ENCODE results near the gene TMC5. TPM values are rescaled to one million over a fixed set of nuclear protein-coding genes. Genes with fewer than 3 reads are reported as not detected.
"Not testable (repeated sequence)": the region's sequence is repeated elsewhere in the genome, so short reads cannot be mapped to it uniquely, and the experiment has no call there.

The TMC5 gene
- total RNA-seq, 2 experiments from 2014 or later = not detected

DNA sequence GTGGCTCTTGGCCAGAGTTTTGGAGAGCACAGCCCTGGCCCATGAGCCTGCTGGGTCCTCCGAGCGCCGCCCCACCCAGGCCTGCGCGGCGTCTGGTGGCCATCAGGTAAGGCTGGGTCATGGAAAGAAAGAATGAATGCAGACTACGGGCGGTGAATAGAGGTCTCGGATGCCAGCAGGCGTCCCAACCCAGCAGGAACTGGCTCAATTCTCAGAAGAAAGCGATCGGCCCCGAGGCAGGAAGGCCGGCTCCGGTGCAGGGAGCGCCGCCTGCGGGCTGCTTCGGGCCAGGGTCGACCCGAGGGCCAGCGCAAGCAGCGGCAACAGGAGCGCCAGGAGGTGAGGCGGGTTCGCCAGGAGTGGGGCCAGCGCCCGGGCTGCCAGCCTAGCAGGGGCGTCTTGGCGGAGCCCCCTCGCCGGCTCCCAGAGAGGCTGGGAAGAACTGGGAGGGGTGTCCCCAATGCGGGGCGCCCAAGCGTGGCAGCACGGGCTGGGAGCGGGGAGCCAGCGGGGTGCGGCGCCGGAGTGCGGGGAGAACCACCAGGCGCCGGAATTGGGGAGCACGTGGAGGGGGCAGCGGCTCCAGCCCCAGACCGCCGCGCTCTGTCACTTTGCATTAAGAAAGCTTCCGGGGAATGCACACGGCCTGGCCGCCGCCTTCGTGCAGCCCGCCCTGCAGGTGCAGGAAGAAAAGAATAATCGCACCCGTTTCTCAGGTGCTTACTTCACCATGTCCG is 7.1 kb upstream of the TMC5 start:
- Mint-ChIP-seq H3K36me3 (ENCODE audit: low read depth) (no peaks in the 10 kb centered on the region), H3K27me3 (peaks cover 68% of the 10 kb centered on the region), H3K9me3 (peaks cover 3% of the 10 kb centered on the region), H3K27ac (no peak overlapping the region), H3K4me1 (ENCODE audit: low read depth) (peaks cover 4% of the 10 kb centered on the region), H3K4me3 (no peak overlapping the region)
- ChIA-PET CTCF (no interaction called here), POLR2A (no interaction called here)
- ATAC-seq (ENCODE audit: poor library complexity) (no peak), DNase-seq (peak in 1 of 14 experiments; percentile 11)
- H3K27me3 ChIP-seq (ENCODE audit: control insufficient read depth in 1 of 2, insufficient read depth in 2 of 2, low read length in 2 of 2) = peaks cover 15 to 34% of the 10 kb centered on the region in 2 experiments
- H3K27ac ChIP-seq (ENCODE audit: low read depth in 1 of 2, low read length in 2 of 2) = no peak overlapping the region
- intact Hi-C loops (cut with DNase I, micrococcal nuclease) = no loop called here
- peaks cover 10% of the 10 kb centered on the region for H3K4me1 ChIP-seq (ENCODE audit: insufficient read depth, low read length)
- H3K36me3 ChIP-seq (ENCODE audit: insufficient read depth, low read length) = no peaks in the 10 kb centered on the region
- H3K4me3 ChIP-seq (ENCODE audit: low read length) = peak overlapping the region; percentile 35
- TF ChIP-seq, protein P1, sequence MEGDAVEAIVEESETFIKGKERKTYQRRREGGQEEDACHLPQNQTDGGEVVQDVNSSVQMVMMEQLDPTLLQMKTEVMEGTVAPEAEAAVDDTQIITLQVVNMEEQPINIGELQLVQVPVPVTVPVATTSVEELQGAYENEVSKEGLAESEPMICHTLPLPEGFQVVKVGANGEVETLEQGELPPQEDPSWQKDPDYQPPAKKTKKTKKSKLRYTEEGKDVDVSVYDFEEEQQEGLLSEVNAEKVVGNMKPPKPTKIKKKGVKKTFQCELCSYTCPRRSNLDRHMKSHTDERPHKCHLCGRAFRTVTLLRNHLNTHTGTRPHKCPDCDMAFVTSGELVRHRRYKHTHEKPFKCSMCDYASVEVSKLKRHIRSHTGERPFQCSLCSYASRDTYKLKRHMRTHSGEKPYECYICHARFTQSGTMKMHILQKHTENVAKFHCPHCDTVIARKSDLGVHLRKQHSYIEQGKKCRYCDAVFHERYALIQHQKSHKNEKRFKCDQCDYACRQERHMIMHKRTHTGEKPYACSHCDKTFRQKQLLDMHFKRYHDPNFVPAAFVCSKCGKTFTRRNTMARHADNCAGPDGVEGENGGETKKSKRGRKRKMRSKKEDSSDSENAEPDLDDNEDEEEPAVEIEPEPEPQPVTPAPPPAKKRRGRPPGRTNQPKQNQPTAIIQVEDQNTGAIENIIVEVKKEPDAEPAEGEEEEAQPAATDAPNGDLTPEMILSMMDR (IDR thresholded peaks at IDR 0.05) = no peak
- peaks cover 10 to 16% of the 10 kb centered on the region in 2 experiments for H3K9me3 ChIP-seq (ENCODE audit: control insufficient read depth in 1 of 2, insufficient read depth in 1 of 2, low read length in 2 of 2)

DNA sequence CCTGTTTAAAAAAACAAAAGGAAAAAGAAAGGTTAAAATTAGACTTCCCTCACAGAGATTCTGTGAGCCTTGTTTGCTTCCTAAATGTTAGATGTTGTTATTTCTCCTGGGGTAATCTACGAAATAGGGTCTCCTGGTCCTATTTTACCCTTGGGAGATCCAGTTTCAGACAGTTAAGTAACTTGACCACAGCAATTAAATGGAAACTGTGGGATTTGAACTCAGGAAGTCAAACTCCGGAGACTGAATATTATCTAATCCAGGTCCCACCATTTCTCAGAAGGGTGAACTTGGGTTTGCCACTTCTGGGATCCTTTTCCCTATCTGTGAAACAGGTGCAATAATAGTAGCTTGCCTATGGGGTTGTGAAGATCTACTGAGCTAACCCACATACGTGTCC is 6.4 kb upstream of the TMC5 start:
- CTCF ChIA-PET = no interaction called here
- no peak for ATAC-seq (ENCODE audit: poor library complexity)
- peak overlapping the region; percentile 35 for H3K4me3 ChIP-seq (ENCODE audit: low read length)
- DNase-seq = no peak
- POLR2A ChIA-PET = no interaction called here
- no peaks in the 10 kb centered on the region for H3K36me3 ChIP-seq (ENCODE audit: insufficient read depth, low read length)
- Mint-ChIP-seq H3K4me1 (ENCODE audit: low read depth) (peaks cover 4% of the 10 kb centered on the region), H3K9me3 (peaks cover 3% of the 10 kb centered on the region), H3K27me3 (peaks cover 70% of the 10 kb centered on the region), H3K4me3 (no peak overlapping the region), H3K36me3 (ENCODE audit: low read depth) (no peaks in the 10 kb centered on the region), H3K27ac (no peak overlapping the region)
- intact Hi-C loops (cut with DNase I, micrococcal nuclease) = no loop called here
- no peak overlapping the region for H3K27ac ChIP-seq (ENCODE audit: low read depth in 1 of 2, low read length in 2 of 2)
- H3K27me3 ChIP-seq (ENCODE audit: control insufficient read depth in 1 of 2, insufficient read depth in 2 of 2, low read length in 2 of 2) = peaks cover 15 to 34% of the 10 kb centered on the region in 2 experiments
- TF ChIP-seq, protein P1 (IDR thresholded peaks at IDR 0.05) = no peak
- peaks cover 10% of the 10 kb centered on the region for H3K4me1 ChIP-seq (ENCODE audit: insufficient read depth, low read length)
- peaks cover 10 to 16% of the 10 kb centered on the region in 2 experiments for H3K9me3 ChIP-seq (ENCODE audit: control insufficient read depth in 1 of 2, insufficient read depth in 1 of 2, low read length in 2 of 2)

DNA sequence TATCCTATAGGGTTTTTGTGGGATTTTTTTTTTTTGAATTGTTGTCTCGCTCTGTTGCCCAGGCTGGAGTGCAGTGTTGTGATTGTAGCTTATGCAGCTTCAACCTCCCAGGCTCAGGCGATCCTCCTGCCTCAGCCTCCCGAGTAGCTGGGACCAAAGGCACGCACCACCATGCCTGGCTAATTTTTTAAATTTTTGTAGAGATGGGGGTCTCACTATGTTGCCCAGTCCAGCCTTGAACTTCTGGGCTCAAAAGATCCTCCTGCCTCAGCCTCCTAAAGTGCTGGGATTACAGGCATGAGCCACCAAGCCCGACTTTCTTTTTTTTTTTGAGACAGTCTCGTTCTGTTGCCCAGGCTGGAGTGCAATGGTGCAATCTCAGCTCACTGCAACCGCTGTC is 5.6 kb upstream of the TMC5 start:
- H3K4me1 Mint-ChIP-seq (ENCODE audit: low read depth); H3K9me3 Mint-ChIP-seq; intact Hi-C loops (cut with DNase I, micrococcal nuclease); H3K4me3 ChIP-seq (ENCODE audit: low read length); H3K36me3 ChIP-seq (ENCODE audit: insufficient read depth, low read length); POLR2A ChIA-PET; H3K4me3 Mint-ChIP-seq; ATAC-seq (ENCODE audit: poor library complexity); DNase-seq; H3K27ac ChIP-seq (ENCODE audit: low read depth in 1 of 2, low read length in 2 of 2); CTCF ChIA-PET; H3K36me3 Mint-ChIP-seq (ENCODE audit: low read depth); H3K27ac Mint-ChIP-seq: not testable (repeated sequence)
- Histone ChIP-seq H3K27me3 (ENCODE audit: control insufficient read depth in 1 of 2, insufficient read depth in 2 of 2, low read length in 2 of 2) (peaks cover 15 to 34% of the 10 kb centered on the region in 2 experiments), H3K9me3 (ENCODE audit: control insufficient read depth in 1 of 2, insufficient read depth in 1 of 2, low read length in 2 of 2) (peaks cover 10 to 15% of the 10 kb centered on the region in 2 experiments), H3K4me1 (ENCODE audit: insufficient read depth, low read length) (peaks cover 10% of the 10 kb centered on the region)
- H3K27me3 Mint-ChIP-seq = peaks cover 65% of the 10 kb centered on the region

DNA sequence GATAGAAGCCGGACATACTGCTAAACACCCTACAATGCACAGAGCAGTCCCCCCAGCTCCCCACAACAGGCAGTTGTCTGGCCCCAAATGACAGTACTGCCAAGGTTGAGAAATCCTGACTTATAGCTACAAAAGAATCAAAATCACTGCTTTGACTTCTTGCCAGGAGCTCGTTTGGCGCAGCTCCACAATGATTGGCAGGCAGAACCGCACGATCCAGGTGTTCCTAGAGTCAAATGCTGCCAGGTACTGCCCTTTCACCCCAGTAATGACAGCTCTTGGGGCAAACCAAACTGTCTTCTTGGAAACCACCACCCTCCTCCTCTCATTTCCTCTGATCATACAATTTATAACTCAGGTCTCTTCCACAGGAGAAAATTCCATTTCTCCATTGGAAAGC is 2.2 kb upstream of the TMC5 start:
- TF ChIP-seq, protein P1 (IDR thresholded peaks at IDR 0.05) = no peak
- CTCF ChIA-PET = no interaction called here
- POLR2A ChIA-PET = no interaction called here
- Histone ChIP-seq H3K27ac (ENCODE audit: low read depth in 1 of 2, low read length in 2 of 2) (no peak overlapping the region), H3K9me3 (ENCODE audit: control insufficient read depth in 1 of 2, insufficient read depth in 1 of 2, low read length in 2 of 2) (peaks cover 0 to under 1% of the 10 kb centered on the region in 2 experiments), H3K4me1 (ENCODE audit: insufficient read depth, low read length) (peaks cover 7% of the 10 kb centered on the region), H3K4me3 (ENCODE audit: low read length) (no peak overlapping the region), H3K27me3 (ENCODE audit: control insufficient read depth in 1 of 2, insufficient read depth in 2 of 2, low read length in 2 of 2) (peaks cover 13 to 29% of the 10 kb centered on the region in 2 experiments), H3K36me3 (ENCODE audit: insufficient read depth, low read length) (no peaks in the 10 kb centered on the region)
- ATAC-seq (ENCODE audit: poor library complexity) = no peak
- no peaks in the 10 kb centered on the region for H3K9me3 Mint-ChIP-seq
- peaks cover 4% of the 10 kb centered on the region for H3K4me1 Mint-ChIP-seq (ENCODE audit: low read depth)
- H3K27me3 Mint-ChIP-seq = peaks cover 50% of the 10 kb centered on the region
- no peaks in the 10 kb centered on the region for H3K36me3 Mint-ChIP-seq (ENCODE audit: low read depth)
- DNase-seq = no peak
- no peak overlapping the region for H3K4me3 Mint-ChIP-seq
- intact Hi-C loops (cut with DNase I, micrococcal nuclease) = no loop called here
- no peak overlapping the region for H3K27ac Mint-ChIP-seq
